ENCODE measurements around the gene KCNK2.

GRCh38 chr1:215285013-215285800, 202.7 kb downstream of the KCNK2 start:
- TF ChIP-seq CTCF (conservative IDR thresholded peaks at IDR 0.05; ENCODE audit: low read depth, low read length) (no peak), BHLHE40 (IDR thresholded peaks at IDR 0.05; ENCODE audit: low read depth, low read length) (no peak), MXI1 (IDR thresholded peaks at IDR 0.05; ENCODE audit: borderline replicate concordance, low read depth, low read length) (no peak), POLR2A (IDR thresholded peaks at IDR 0.05; ENCODE audit: low read depth, low read length) (no peak), SMC3 (IDR thresholded peaks at IDR 0.05; ENCODE audit: low read depth, low read length) (no peak), RAD21 (IDR thresholded peaks at IDR 0.05; ENCODE audit: low read length) (no peak), NFE2L2 (IDR thresholded peaks at IDR 0.05; ENCODE audit: low read depth, low read length) (no peak), CHD1 (IDR thresholded peaks at IDR 0.05; ENCODE audit: low read depth, low read length) (no peak), MAZ (IDR thresholded peaks at IDR 0.05; ENCODE audit: borderline replicate concordance, low read depth, low read length) (no peak)
- TF ChIP-seq, protein P1, sequence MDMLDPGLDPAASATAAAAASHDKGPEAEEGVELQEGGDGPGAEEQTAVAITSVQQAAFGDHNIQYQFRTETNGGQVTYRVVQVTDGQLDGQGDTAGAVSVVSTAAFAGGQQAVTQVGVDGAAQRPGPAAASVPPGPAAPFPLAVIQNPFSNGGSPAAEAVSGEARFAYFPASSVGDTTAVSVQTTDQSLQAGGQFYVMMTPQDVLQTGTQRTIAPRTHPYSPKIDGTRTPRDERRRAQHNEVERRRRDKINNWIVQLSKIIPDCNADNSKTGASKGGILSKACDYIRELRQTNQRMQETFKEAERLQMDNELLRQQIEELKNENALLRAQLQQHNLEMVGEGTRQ (IDR thresholded peaks at IDR 0.05; ENCODE audit: low read depth, low read length): no peak
